Measurements from ENCODE around the gene RIPOR2.
"Not testable (repeated sequence)": the region's sequence is repeated elsewhere in the genome, so short reads cannot be mapped to it uniquely, and the experiment has no call there.

The RIPOR2 gene

DNA sequence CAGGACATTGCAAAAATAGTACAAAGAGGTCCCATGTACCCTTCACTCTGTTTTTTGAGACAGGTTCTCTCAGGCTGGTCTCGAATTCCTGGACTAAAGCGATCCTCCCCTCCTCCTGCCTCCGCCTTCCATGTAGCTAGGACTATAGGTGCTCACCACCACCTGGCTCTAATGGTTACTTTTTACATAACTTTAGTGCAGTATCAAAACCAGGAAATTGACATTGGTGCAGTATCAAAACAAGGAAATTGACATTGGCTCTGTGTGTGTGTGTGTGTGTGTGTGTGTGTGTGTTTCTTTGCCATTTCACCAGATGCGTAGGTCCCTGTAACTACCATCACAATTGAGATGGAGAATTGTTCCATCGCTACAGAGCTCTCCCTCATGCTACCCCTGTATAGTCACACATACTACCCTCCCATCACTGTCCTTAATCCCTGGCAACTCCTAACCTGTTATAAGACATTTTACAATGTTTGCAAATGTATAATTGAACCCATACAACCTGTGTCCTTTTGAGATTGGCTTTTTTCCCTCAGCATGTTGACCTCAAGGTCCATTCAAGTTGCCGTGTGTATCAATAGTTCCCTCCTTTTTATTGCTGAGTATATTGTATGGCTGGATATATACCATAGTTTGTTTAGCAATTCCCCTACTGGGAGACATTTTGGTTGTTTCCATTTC lies 28.3 kb upstream of the RIPOR2 start:
- Mint-ChIP-seq H3K27ac (no peak overlapping the region), H3K36me3 (ENCODE audit: low read depth) (peaks cover 35% of the 10 kb centered on the region)

DNA sequence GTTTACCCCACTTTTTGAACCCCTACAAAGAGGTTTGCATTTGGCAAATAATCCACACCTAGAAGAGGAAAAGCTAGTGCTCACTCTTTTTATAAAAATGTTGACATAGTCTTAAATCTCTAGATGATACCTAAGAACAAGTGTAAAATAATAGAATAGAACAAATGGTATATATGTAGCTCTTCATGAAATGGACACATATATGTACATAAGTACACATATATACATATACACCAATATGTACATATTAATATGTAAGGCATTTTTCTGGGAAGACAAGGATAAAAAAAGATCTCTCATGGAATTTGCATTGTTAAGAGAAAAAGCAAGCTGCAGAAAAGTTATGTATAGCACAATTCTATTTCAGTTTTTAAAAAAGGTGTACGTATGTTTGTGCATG lies 27.6 kb upstream of the RIPOR2 start:
- no peak overlapping the region for H3K4me3 Mint-ChIP-seq
- DNase-seq (ENCODE audit: low spot score), result no peak
- H3K27ac Mint-ChIP-seq, result no peak overlapping the region
- H3K27me3 Mint-ChIP-seq (ENCODE audit: low read depth), result no peaks in the 10 kb centered on the region
- H3K36me3 Mint-ChIP-seq (ENCODE audit: low read depth), result peaks cover 39% of the 10 kb centered on the region
- H3K4me1 Mint-ChIP-seq (ENCODE audit: low read depth), result peaks cover 32% of the 10 kb centered on the region
- H3K9me3 Mint-ChIP-seq, result peaks cover 20% of the 10 kb centered on the region

More for the DNA sequence above, 28.3 kb upstream of the RIPOR2 start:
- no peaks in the 10 kb centered on the region for H3K27me3 Mint-ChIP-seq (ENCODE audit: low read depth)
- DNase-seq (ENCODE audit: low spot score), result no peak
- peaks cover 32% of the 10 kb centered on the region for H3K4me1 Mint-ChIP-seq (ENCODE audit: low read depth)
- peaks cover 18% of the 10 kb centered on the region for H3K9me3 Mint-ChIP-seq
- no peak overlapping the region for H3K4me3 Mint-ChIP-seq

DNA sequence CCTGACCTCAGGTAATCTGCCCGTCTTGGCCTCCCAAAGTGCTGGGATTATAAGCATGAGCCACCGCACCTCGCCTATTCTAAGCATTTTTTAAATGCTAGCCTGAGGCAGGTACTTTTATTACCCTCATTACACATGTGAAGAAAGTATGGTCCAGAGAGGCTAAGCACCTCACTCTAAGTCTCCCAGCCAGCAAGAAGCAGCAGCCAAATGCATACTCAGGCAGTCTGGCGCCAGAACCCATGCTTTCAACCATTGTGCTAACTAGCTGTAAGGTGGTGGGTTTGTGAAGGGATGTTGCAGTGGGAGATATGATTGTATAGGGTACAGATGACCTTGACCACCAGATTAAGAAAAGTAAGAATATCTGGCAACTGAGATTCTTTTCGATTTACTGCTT lies 26.1 kb upstream of the RIPOR2 start:
- Mint-ChIP-seq H3K4me1 (ENCODE audit: low read depth) (peaks cover 35% of the 10 kb centered on the region), H3K9me3 (peaks cover 20% of the 10 kb centered on the region), H3K27ac (no peak overlapping the region), H3K27me3 (ENCODE audit: low read depth) (no peaks in the 10 kb centered on the region), H3K36me3 (ENCODE audit: low read depth) (peaks cover 34% of the 10 kb centered on the region), H3K4me3 (no peak overlapping the region)
- DNase-seq (ENCODE audit: low spot score), result no peak

DNA sequence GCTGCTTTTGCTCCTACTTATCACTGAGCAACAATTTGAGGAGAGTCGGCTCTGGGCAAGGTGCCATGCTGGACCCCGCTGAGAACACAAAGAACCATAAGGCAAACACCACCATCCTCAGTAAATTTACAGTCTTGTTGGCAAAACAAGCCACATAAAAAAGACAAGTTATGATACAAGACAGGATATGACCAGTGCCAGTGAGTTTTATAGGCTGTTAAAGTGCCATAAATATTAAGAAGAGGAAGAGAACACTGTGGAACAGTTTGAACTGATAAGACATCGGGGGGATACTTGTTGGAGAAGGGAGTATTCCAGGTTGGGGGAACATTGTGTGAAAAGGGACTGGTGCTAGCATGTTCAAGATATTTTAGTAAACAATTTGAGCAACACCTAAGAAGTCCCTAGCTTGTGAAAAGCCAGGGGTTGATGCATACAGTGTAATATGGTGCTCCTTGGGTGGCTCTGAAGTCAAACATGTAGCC lies 25.3 kb upstream of the RIPOR2 start:
- peaks cover 40% of the 10 kb centered on the region for H3K4me1 Mint-ChIP-seq (ENCODE audit: low read depth)
- no peak for DNase-seq (ENCODE audit: low spot score)
- peak overlapping the region; percentile 0 for H3K4me3 Mint-ChIP-seq
- peaks cover 20% of the 10 kb centered on the region for H3K9me3 Mint-ChIP-seq
- H3K27ac Mint-ChIP-seq, result peak overlapping the region; percentile 16
- no peaks in the 10 kb centered on the region for H3K27me3 Mint-ChIP-seq (ENCODE audit: low read depth)
- H3K36me3 Mint-ChIP-seq (ENCODE audit: low read depth), result peaks cover 34% of the 10 kb centered on the region

DNA sequence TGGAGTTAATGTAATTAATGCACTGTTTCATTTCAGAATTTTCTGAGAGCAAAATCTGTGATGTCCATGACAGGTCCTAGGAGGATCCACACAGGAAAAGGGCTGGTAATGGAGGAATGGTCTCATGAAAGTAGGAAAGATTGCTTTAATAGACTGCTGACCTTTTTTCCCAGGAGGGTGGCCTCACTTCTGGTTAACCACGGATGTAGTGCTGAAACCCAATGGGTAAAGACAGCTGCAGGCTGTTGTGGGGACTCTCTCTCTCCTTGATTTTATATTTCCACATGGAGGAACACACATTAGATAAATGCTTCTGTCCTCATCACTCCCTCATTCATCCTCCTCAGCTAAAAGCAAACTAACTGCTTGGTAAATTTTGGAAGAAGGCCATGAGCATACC lies 23.6 kb upstream of the RIPOR2 start:
- peak overlapping the region; percentile 10 for H3K4me3 Mint-ChIP-seq
- H3K4me1 Mint-ChIP-seq (ENCODE audit: low read depth), result peaks cover 51% of the 10 kb centered on the region
- DNase-seq (ENCODE audit: low spot score), result no peak
- H3K27ac Mint-ChIP-seq, result peak overlapping the region; percentile 32
- no peaks in the 10 kb centered on the region for H3K27me3 Mint-ChIP-seq (ENCODE audit: low read depth)
- peaks cover 20% of the 10 kb centered on the region for H3K9me3 Mint-ChIP-seq
- peaks cover 39% of the 10 kb centered on the region for H3K36me3 Mint-ChIP-seq (ENCODE audit: low read depth)

DNA sequence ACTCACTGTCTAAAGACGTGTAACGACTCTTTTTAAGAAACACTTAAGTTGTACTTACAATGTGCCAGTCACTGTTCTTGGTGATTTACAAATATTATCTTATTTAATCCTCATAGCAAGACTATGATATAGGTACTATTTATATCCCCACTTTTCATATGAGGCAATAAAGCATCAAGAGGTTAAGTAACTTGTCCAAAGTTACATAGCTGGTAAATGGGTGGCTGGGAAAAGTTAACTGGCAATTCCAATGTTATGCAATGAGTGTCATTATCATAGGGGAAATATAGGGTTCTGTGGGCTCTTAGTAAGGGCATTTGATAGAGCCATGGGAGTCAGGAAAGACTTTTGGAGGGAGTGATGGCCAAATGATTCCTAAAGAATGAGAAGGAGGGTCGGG lies 21.4 kb upstream of the RIPOR2 start:
- H3K4me1 Mint-ChIP-seq (ENCODE audit: low read depth), result peaks cover 61% of the 10 kb centered on the region
- peaks cover 41% of the 10 kb centered on the region for H3K36me3 Mint-ChIP-seq (ENCODE audit: low read depth)
- no peak for DNase-seq (ENCODE audit: low spot score)
- peak overlapping the region; percentile 72 for H3K27ac Mint-ChIP-seq
- H3K27me3 Mint-ChIP-seq (ENCODE audit: low read depth), result no peaks in the 10 kb centered on the region
- H3K9me3 Mint-ChIP-seq, result peaks cover 28% of the 10 kb centered on the region
- H3K4me3 Mint-ChIP-seq, result peak overlapping the region; percentile 47

DNA sequence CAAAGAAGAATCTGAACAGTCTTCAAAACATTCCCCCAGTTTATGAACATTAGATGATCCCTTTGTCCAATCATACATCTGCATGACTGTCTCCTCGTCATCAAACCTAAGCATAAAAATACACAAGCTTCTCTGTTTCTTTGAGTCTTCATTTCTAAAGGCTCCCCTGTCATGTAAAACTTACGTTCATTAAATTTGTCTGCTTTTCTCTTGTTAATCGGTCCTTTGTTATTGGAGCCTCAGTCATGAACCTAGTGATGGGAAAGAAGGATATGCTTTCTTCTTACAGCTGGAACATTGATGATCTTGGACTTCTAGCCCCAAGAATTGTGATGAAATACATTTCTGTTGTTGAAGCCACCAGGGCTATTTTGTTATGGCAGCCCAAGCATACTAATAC lies 18.0 kb upstream of the RIPOR2 start:
- no peaks in the 10 kb centered on the region for H3K27me3 Mint-ChIP-seq (ENCODE audit: low read depth)
- H3K36me3 Mint-ChIP-seq (ENCODE audit: low read depth), result peaks cover 23% of the 10 kb centered on the region
- peaks cover 73% of the 10 kb centered on the region for H3K4me1 Mint-ChIP-seq (ENCODE audit: low read depth)
- H3K9me3 Mint-ChIP-seq, result peaks cover 8% of the 10 kb centered on the region
- H3K4me3 Mint-ChIP-seq, result no peak overlapping the region
- peak overlapping the region; percentile 41 for H3K27ac Mint-ChIP-seq
- DNase-seq (ENCODE audit: low spot score), result no peak

DNA sequence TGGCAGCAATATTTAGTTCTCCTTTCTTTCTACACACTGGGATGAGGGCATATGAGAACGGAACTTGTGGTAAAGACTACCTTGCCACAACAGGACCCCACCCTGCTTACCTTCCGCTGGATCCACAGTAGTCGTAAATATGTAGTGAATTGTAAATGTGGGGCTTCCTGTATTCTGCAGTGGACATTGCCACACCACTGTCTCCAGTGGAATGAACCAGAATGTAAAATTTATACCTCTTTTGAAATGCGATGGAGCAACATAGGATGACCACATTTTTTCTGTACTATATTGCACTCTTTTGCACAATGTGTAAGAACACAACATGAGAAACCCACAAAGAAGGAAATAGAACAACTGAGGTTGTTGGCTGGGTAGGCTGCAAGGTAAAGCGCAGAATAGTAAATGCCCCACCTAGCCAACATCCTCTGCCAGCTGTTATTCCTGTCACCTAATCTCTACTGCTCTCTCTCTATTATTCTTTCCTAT lies 16.1 kb upstream of the RIPOR2 start:
- no peak for DNase-seq (ENCODE audit: low spot score)
- peak overlapping the region; percentile 95 for H3K27ac Mint-ChIP-seq
- H3K4me3 Mint-ChIP-seq, result peak overlapping the region; percentile 62
- no peaks in the 10 kb centered on the region for H3K27me3 Mint-ChIP-seq (ENCODE audit: low read depth)
- H3K9me3 Mint-ChIP-seq, result peaks cover 22% of the 10 kb centered on the region
- peaks cover 78% of the 10 kb centered on the region for H3K4me1 Mint-ChIP-seq (ENCODE audit: low read depth)
- peaks cover 34% of the 10 kb centered on the region for H3K36me3 Mint-ChIP-seq (ENCODE audit: low read depth)

DNA sequence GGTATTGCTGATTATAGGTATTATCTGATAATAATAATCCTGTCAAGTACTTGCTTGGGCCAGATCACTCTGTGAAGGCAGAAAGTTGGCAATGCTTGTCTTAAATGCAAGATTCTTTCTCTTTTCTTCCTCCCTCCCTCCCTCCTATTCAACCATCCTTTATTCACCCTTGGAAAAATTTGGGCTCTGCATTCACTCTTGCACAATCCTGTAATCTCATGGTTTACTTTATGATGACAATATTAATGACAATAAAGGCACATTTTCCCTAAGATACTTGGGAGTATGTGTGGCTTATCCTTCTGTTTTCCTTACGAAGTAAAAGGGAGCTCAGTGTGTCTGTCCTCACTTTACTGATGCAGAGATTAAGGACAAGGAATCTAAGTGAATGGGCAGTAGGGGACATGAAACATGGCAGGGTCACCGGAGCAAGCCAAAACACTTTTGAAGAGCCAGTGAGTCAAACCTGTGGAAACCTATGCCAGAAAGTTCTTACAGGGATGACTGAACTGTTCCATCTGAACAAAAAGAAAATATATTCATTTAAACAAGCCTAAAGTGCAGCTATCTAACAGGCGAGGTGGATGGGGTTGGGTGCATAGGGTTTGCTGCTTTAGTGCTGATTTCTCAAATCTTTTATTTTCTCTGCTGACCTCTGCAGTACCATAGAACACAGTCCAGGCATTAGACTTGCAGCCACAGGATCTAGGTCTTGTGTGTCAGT lies 14.6 kb upstream of the RIPOR2 start:
- DNase-seq (ENCODE audit: low spot score), result no peak
- H3K9me3 Mint-ChIP-seq, result peaks cover 26% of the 10 kb centered on the region
- peak overlapping the region; percentile 95 for H3K27ac Mint-ChIP-seq
- peak overlapping the region; percentile 62 for H3K4me3 Mint-ChIP-seq
- H3K36me3 Mint-ChIP-seq (ENCODE audit: low read depth), result peaks cover 39% of the 10 kb centered on the region
- H3K4me1 Mint-ChIP-seq (ENCODE audit: low read depth), result peaks cover 72% of the 10 kb centered on the region
- H3K27me3 Mint-ChIP-seq (ENCODE audit: low read depth), result no peaks in the 10 kb centered on the region

DNA sequence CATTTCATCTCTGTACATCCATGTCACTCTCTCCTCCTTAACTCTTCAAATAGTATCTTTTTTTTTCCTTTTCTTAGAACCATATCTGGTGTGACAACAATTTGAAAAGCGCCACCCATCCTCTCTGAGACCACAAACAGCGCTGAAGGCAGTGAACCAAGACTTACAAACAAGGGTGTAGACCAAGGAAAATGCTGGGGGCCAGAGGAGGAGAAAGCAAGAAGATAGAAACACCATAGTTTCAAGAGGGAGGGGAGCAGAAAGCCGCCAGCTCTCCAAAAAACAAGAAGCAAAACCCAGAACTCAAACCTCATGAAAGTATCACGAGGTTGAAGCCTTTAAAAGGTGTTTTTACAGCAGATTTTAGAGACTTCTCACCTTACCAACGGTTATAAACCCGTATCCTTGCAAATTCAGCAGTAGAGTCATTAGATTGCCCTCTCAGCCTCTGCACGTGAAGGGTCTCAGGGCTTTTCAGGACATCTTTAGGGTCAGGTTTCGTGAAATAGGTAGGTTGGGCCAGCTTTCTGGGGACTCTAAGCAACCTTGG lies 13.3 kb upstream of the RIPOR2 start:
- no peaks in the 10 kb centered on the region for H3K27me3 Mint-ChIP-seq (ENCODE audit: low read depth)
- H3K4me3 Mint-ChIP-seq, result peak overlapping the region; percentile 62
- peak overlapping the region; percentile 95 for H3K27ac Mint-ChIP-seq
- H3K9me3 Mint-ChIP-seq, result peaks cover 39% of the 10 kb centered on the region
- DNase-seq (ENCODE audit: low spot score), result no peak
- peaks cover 48% of the 10 kb centered on the region for H3K36me3 Mint-ChIP-seq (ENCODE audit: low read depth)
- H3K4me1 Mint-ChIP-seq (ENCODE audit: low read depth), result peaks cover 64% of the 10 kb centered on the region

DNA sequence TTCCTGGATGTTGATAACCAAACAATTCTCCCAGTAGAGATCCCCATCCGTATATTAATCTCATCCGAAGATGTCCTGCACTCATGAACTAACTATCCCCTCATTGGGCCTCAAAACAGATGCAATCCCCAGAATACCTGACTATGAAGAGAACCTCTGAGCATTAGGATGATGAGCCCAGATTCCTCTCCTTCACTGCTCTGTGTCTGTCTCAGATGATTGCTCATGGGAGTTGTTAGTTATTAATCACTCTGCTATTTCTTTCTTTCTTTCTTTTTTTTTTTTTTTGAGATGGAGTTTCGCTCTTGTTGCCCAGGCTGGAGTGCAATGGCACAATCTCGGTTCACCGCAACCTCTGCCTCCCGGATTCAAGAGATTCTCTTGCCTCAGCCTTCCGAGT lies 12.5 kb upstream of the RIPOR2 start:
- Mint-ChIP-seq H3K9me3 (peaks cover 38% of the 10 kb centered on the region), H3K36me3 (ENCODE audit: low read depth) (peaks cover 44% of the 10 kb centered on the region), H3K4me1 (ENCODE audit: low read depth) (peaks cover 57% of the 10 kb centered on the region), H3K27ac (peak overlapping the region; percentile 95), H3K4me3 (peak overlapping the region; percentile 14)
- DNase-seq (ENCODE audit: low spot score); H3K27me3 Mint-ChIP-seq (ENCODE audit: low read depth): not testable (repeated sequence)

DNA sequence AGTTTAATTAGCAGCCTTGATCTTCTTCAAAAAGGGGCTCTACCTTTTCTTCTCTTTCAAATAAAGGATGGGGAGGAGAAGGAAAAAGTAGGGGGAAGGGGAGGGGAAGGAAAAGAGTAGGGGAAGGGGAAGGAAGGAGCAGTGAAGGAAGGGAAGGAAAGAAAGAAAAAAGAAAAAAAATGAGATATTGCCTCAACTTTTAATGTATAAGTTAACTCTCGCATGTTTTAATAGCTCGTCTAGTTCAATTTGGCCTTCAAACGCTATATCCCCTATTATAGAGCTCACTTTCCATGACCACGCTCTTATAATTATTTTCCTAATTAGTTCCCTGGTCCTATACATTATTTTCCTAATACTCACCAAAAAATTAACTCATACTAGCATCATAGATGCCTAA lies 11.9 kb upstream of the RIPOR2 start:
- H3K9me3 Mint-ChIP-seq, result peaks cover 42% of the 10 kb centered on the region
- no peaks in the 10 kb centered on the region for H3K27me3 Mint-ChIP-seq (ENCODE audit: low read depth)
- peaks cover 48% of the 10 kb centered on the region for H3K36me3 Mint-ChIP-seq (ENCODE audit: low read depth)
- no peak for DNase-seq (ENCODE audit: low spot score)
- peak overlapping the region; percentile 14 for H3K4me3 Mint-ChIP-seq
- peak overlapping the region; percentile 95 for H3K27ac Mint-ChIP-seq
- H3K4me1 Mint-ChIP-seq (ENCODE audit: low read depth), result peaks cover 55% of the 10 kb centered on the region

DNA sequence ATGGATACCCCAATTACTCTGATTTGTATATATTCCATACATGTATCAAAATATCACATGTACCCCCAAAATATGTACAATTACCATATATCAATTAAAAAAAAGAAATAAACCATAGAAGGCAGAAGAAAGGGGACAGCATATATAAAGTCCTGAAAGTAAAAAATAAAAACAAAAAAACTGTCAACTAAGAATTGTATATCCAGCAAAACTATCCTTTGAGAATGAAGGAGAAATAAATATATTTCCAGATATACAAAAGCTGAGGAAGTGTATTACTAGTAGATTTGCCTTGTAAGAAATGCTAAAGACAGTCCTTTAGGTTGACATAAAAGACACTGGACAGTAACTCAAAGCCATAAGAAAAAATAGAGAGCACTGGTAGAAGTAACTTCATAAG lies 9.3 kb upstream of the RIPOR2 start:
- no peaks in the 10 kb centered on the region for H3K27me3 Mint-ChIP-seq (ENCODE audit: low read depth)
- no peak overlapping the region for H3K27ac Mint-ChIP-seq
- H3K4me1 Mint-ChIP-seq (ENCODE audit: low read depth), result peaks cover 48% of the 10 kb centered on the region
- peaks cover 45% of the 10 kb centered on the region for H3K9me3 Mint-ChIP-seq
- DNase-seq (ENCODE audit: low spot score), result no peak
- H3K4me3 Mint-ChIP-seq, result no peak overlapping the region
- peaks cover 63% of the 10 kb centered on the region for H3K36me3 Mint-ChIP-seq (ENCODE audit: low read depth)

DNA sequence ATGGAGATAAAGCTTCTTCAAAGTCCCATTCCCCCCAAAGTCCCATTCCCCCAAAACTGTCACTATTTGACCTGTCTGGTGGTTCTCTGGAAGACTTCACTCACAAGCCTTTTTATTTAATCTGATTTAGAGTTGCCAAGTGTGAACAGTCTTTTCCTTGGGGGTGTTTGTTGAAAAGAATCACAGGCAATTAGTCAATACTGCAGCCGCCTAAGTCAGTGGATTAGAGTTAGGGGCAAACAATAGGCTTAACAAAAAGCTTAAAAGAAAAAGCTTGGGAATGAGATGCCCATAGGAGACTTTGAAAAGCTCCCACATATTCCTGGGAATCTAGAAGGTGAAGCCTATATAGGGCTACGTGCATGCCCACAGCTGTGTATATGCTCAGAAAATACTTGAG lies 8.0 kb upstream of the RIPOR2 start:
- H3K4me1 Mint-ChIP-seq (ENCODE audit: low read depth), result peaks cover 43% of the 10 kb centered on the region
- H3K27ac Mint-ChIP-seq, result no peak overlapping the region
- peaks cover 45% of the 10 kb centered on the region for H3K9me3 Mint-ChIP-seq
- peaks cover 65% of the 10 kb centered on the region for H3K36me3 Mint-ChIP-seq (ENCODE audit: low read depth)
- no peaks in the 10 kb centered on the region for H3K27me3 Mint-ChIP-seq (ENCODE audit: low read depth)
- DNase-seq (ENCODE audit: low spot score), result no peak
- no peak overlapping the region for H3K4me3 Mint-ChIP-seq
